PC-9 (cell line): ENCODE measurements around the gene FARS2. TPM values are rescaled to one million over a fixed set of nuclear protein-coding genes. Genes with fewer than 3 reads are reported as not detected.

ENCODE experiments used
- BruUV-seq: library from RNA; stranded (reverse); fragments of 400-500 nt; replicated peaks from 2 replicates; lab custom pipeline; 2021; lab: Mats Ljungman, UMichigan
- CTCF ChIA-PET: fragments of 300-600 bp; sonication (Branson Sonifier 250); formaldehyde crosslinking; loops from one replicate; lab custom pipeline; 2022; ENCODE audit warnings: antibody characterized with exemption; lab: Charles Lee
- POLR2A ChIA-PET: fragments of 300-600 bp; sonication (Branson Sonifier 250); formaldehyde crosslinking; loops from one replicate; lab custom pipeline; 2022; ENCODE audit warnings: antibody characterized with exemption; ENCODE audit not compliant: unreplicated experiment; lab: Charles Lee
- DNase-seq, 2 experiments: peaks; one replicate each; pipeline versions ENCODE4 v3.0.0 to v3.0.0-alpha.2; 2015 to 2022; ENCODE audit warnings: mixed read lengths in 1 of 2
- H2AFZ ChIP-seq: fragments of 200-600 bp; sonication (generic); 2 replicates; pipeline ENCODE4 v1.8.1; 2017; ENCODE audit warnings: antibody characterized with exemption
- H3F3A ChIP-seq: fragments of 200-600 bp; sonication (generic); 2 replicates; pipeline ENCODE4 v1.8.1; 2017; ENCODE audit warnings: antibody characterized with exemption, mild to moderate bottlenecking, low read depth; ENCODE audit not compliant: insufficient read depth
- H3K27ac ChIP-seq: fragments of 200-600 bp; sonication (generic); 2 replicates; pipeline ENCODE4 v1.6.1; 2016; ENCODE audit warnings: mixed run types
- H3K27me3 ChIP-seq: fragments of 200-600 bp; sonication (generic); 2 replicates; pipeline ENCODE4 v1.6.1; 2016; ENCODE audit warnings: low read depth, mixed run types; ENCODE audit not compliant: insufficient read depth
- H3K36me3 ChIP-seq: fragments of 200-600 bp; sonication (generic); 2 replicates; pipeline ENCODE4 v1.6.1; 2016; ENCODE audit warnings: low read depth, mixed run types
- H3K4me1 ChIP-seq: fragments of 200-600 bp; sonication (generic); replicated peaks from 2 replicates; pipeline ENCODE4 v1.6.1; 2016; ENCODE audit warnings: mixed run types; ENCODE audit not compliant: insufficient read depth
- H3K4me2 ChIP-seq: fragments of 200-600 bp; sonication (generic); 2 replicates; pipeline ENCODE4 v1.6.1; 2017; ENCODE audit warnings: mixed run types
- H3K4me3 ChIP-seq: fragments of 200-600 bp; sonication (generic); 2 replicates; pipeline ENCODE4 v1.6.1; 2016; ENCODE audit warnings: mixed run types
- H3K79me2 ChIP-seq: fragments of 200-600 bp; sonication (generic); 2 replicates; pipeline ENCODE4 v1.6.1; 2017; ENCODE audit warnings: low read depth, mixed run types
- H3K9me2 ChIP-seq: fragments of 200-600 bp; sonication (generic); 2 replicates; pipeline ENCODE4 v1.8.1; 2017; ENCODE audit warnings: mild to moderate bottlenecking; ENCODE audit not compliant: insufficient read depth
- H3K9me3 ChIP-seq: fragments of 200-600 bp; sonication (generic); 2 replicates; pipeline ENCODE4 v1.8.1; 2016; ENCODE audit warnings: low read depth; ENCODE audit not compliant: insufficient read depth
- H4K20me1 ChIP-seq: fragments of 200-600 bp; sonication (generic); 2 replicates; pipeline ENCODE4 v1.8.1; 2017; ENCODE audit not compliant: insufficient read depth
- CTCF ChIP-seq: fragments of 200-600 bp; sonication (generic); conservative IDR thresholded peaks from 2 replicates; pipeline ENCODE4 v1.6.1; 2017; ENCODE audit warnings: mixed run types, antibody characterized with exemption, mild to moderate bottlenecking, moderate library complexity
- EZH2 ChIP-seq: fragments of 200-600 bp; sonication (generic); IDR thresholded peaks from 2 replicates; pipeline ENCODE4 v1.8.0; 2017; ENCODE audit warnings: antibody characterized with exemption, low read depth
- intact Hi-C: fragments of 100-400 bp; cut with micrococcal nuclease; formaldehyde crosslinking; loops from one replicate; pipeline ENCODE4 v1.10.0; 2022; ENCODE audit not compliant: unreplicated experiment
- total RNA-seq: library from RNA; stranded (reverse); gene quantifications from 2 replicates; pipeline ENCODE4 v1.2.3, GENCODE V29; 2021

Gene FARS2
- total RNA-seq, 1 experiment from 2014 or later: 26.7 TPM

GRCh38 chr6:5333658-5334057 is 72.3 kb downstream of the FARS2 start:
- Histone ChIP-seq H3F3A (no peaks in the 10 kb centered on the region), H3K4me2 (no peak overlapping the region), H3K27me3 (no peaks in the 10 kb centered on the region), H3K27ac (no peak overlapping the region), H4K20me1 (no peaks in the 10 kb centered on the region), H3K4me1 (no peaks in the 10 kb centered on the region), H3K36me3 (no peaks in the 10 kb centered on the region), H3K9me2 (no peaks in the 10 kb centered on the region), H3K9me3 (no peaks in the 10 kb centered on the region), H2AFZ (no peak overlapping the region), H3K4me3 (no peak overlapping the region), H3K79me2 (no peaks in the 10 kb centered on the region)
- CTCF ChIA-PET: no interaction called here
- no peak for DNase-seq
- TF ChIP-seq EZH2: no peak
- TF ChIP-seq CTCF: no peak
- BruUV-seq: no TSS peak
- intact Hi-C loops: no loop called here
- POLR2A ChIA-PET: no interaction called here

GRCh38 chr6:5334341-5334740 is 73.0 kb downstream of the FARS2 start:
- H4K20me1 ChIP-seq: no peaks in the 10 kb centered on the region
- H3K9me2 ChIP-seq: no peaks in the 10 kb centered on the region
- no peak for TF ChIP-seq EZH2
- no peak for TF ChIP-seq CTCF
- H3F3A ChIP-seq: no peaks in the 10 kb centered on the region
- DNase-seq: no peak
- H3K27ac ChIP-seq: no peak overlapping the region
- no peaks in the 10 kb centered on the region for H3K4me1 ChIP-seq
- no TSS peak for BruUV-seq
- no peak overlapping the region for H2AFZ ChIP-seq
- POLR2A ChIA-PET: no interaction called here
- intact Hi-C loops: no loop called here
- no peaks in the 10 kb centered on the region for H3K79me2 ChIP-seq
- no peak overlapping the region for H3K4me2 ChIP-seq
- H3K9me3 ChIP-seq: no peaks in the 10 kb centered on the region
- CTCF ChIA-PET: no interaction called here
- no peaks in the 10 kb centered on the region for H3K36me3 ChIP-seq
- H3K27me3 ChIP-seq: no peaks in the 10 kb centered on the region
- H3K4me3 ChIP-seq: no peak overlapping the region

- Histone ChIP-seq H3K36me3 (no peaks in the 10 kb centered on the region), H3K4me2 (no peak overlapping the region), H3K4me1 (no peaks in the 10 kb centered on the region), H3K4me3 (no peak overlapping the region), H2AFZ (no peak overlapping the region), H3F3A (no peaks in the 10 kb centered on the region), H3K9me3 (no peaks in the 10 kb centered on the region), H3K27me3 (no peaks in the 10 kb centered on the region), H3K9me2 (no peaks in the 10 kb centered on the region), H4K20me1 (no peaks in the 10 kb centered on the region), H3K27ac (no peak overlapping the region), H3K79me2 (no peaks in the 10 kb centered on the region)
- ChIA-PET CTCF (no interaction called here), POLR2A (no interaction called here)
- no peak for DNase-seq
- intact Hi-C loops: no loop called here
- TF ChIP-seq EZH2 (no peak), CTCF (no peak)
- BruUV-seq: no TSS peak
Observed at GRCh38 chr6:5335020-5335419, 73.7 kb downstream of the FARS2 start.
